ENCODE results near the gene ASPN.

The ASPN gene

GRCh38 chr9:92501671-92502393, 19.5 kb upstream of the ASPN start:
- no peak for DNase-seq (ENCODE audit: low read depth, low spot score)
- Histone ChIP-seq H3K36me3 (ENCODE audit: insufficient read depth, low read length) (no peaks in the 10 kb centered on the region), H3K4me3 (no peak overlapping the region), H3K27ac (no peak overlapping the region), H3K9me3 (ENCODE audit: low read depth, low read length) (no peaks in the 10 kb centered on the region), H3K9ac (ENCODE audit: insufficient read length) (no peak overlapping the region)
- TF ChIP-seq EZH2 (IDR thresholded peaks at IDR 0.05) (no peak), FOXP2 (optimal IDR thresholded peaks at IDR 0.05; ENCODE audit: control extremely low read depth, extremely low read length, insufficient read depth) (no peak), POLR2AphosphoS5 (IDR thresholded peaks at IDR 0.05; ENCODE audit: borderline replicate concordance, low read depth, low read length) (no peak)

GRCh38 chr9:92500725-92501124, 18.4 kb upstream of the ASPN start:
- TF ChIP-seq EZH2 (IDR thresholded peaks at IDR 0.05) (no peak), POLR2AphosphoS5 (IDR thresholded peaks at IDR 0.05; ENCODE audit: borderline replicate concordance, low read depth, low read length) (no peak), FOXP2 (optimal IDR thresholded peaks at IDR 0.05; ENCODE audit: control extremely low read depth, extremely low read length, insufficient read depth) (no peak)
- Histone ChIP-seq H3K27ac (no peak overlapping the region), H3K9me3 (ENCODE audit: low read depth, low read length) (no peaks in the 10 kb centered on the region), H3K4me3 (no peak overlapping the region), H3K36me3 (ENCODE audit: insufficient read depth, low read length) (no peaks in the 10 kb centered on the region), H3K9ac (ENCODE audit: insufficient read length) (no peak overlapping the region)
- no peak for DNase-seq (ENCODE audit: low read depth, low spot score)

GRCh38 chr9:92499701-92500100, 17.4 kb upstream of the ASPN start:
- Histone ChIP-seq H3K36me3 (ENCODE audit: insufficient read depth, low read length) (no peaks in the 10 kb centered on the region), H3K27ac (no peak overlapping the region), H3K9ac (ENCODE audit: insufficient read length) (no peak overlapping the region), H3K4me3 (no peak overlapping the region), H3K9me3 (ENCODE audit: low read depth, low read length) (no peaks in the 10 kb centered on the region)
- no peak for TF ChIP-seq FOXP2 (optimal IDR thresholded peaks at IDR 0.05; ENCODE audit: control extremely low read depth, extremely low read length, insufficient read depth)
- no peak for DNase-seq (ENCODE audit: low read depth, low spot score)

- no peaks in the 10 kb centered on the region for H3K9me3 ChIP-seq (ENCODE audit: low read depth, low read length)
- TF ChIP-seq POLR2AphosphoS5 (IDR thresholded peaks at IDR 0.05; ENCODE audit: borderline replicate concordance, low read depth, low read length), result no peak
- TF ChIP-seq EZH2 (IDR thresholded peaks at IDR 0.05), result no peak
- TF ChIP-seq FOXP2 (optimal IDR thresholded peaks at IDR 0.05; ENCODE audit: control extremely low read depth, extremely low read length, insufficient read depth), result no peak
- no peaks in the 10 kb centered on the region for H3K36me3 ChIP-seq (ENCODE audit: insufficient read depth, low read length)
- peak overlapping the region; percentile 51; the same call in 1 of the 2 replicates for H3K27ac ChIP-seq
- peak overlapping the region; percentile 29; the same call in 1 of the 2 replicates for H3K4me3 ChIP-seq
- no peak overlapping the region for H3K9ac ChIP-seq (ENCODE audit: insufficient read length)
- no peak for DNase-seq (ENCODE audit: low read depth, low spot score)
Observed at GRCh38 chr9:92496396-92497176, 14.3 kb upstream of the ASPN start.

- Histone ChIP-seq H3K27ac (no peak overlapping the region), H3K9me3 (ENCODE audit: low read depth, low read length) (no peaks in the 10 kb centered on the region), H3K9ac (ENCODE audit: insufficient read length) (no peak overlapping the region), H3K4me3 (no peak overlapping the region), H3K36me3 (ENCODE audit: insufficient read depth, low read length) (no peaks in the 10 kb centered on the region)
- TF ChIP-seq FOXP2 (optimal IDR thresholded peaks at IDR 0.05; ENCODE audit: control extremely low read depth, extremely low read length, insufficient read depth) (no peak), EZH2 (IDR thresholded peaks at IDR 0.05) (no peak), POLR2AphosphoS5 (IDR thresholded peaks at IDR 0.05; ENCODE audit: borderline replicate concordance, low read depth, low read length) (no peak)
- no peak for DNase-seq (ENCODE audit: low read depth, low spot score)
Observed at GRCh38 chr9:92494856-92495255, 12.6 kb upstream of the ASPN start.

GRCh38 chr9:92493749-92494387, 11.6 kb upstream of the ASPN start:
- no peak for DNase-seq (ENCODE audit: low read depth, low spot score)
- H3K36me3 ChIP-seq (ENCODE audit: insufficient read depth, low read length), result no peaks in the 10 kb centered on the region
- peak overlapping the region; percentile 4; the same call in 1 of the 2 replicates for H3K27ac ChIP-seq
- H3K9ac ChIP-seq (ENCODE audit: insufficient read length), result no peak overlapping the region
- TF ChIP-seq EZH2 (IDR thresholded peaks at IDR 0.05), result no peak
- TF ChIP-seq POLR2AphosphoS5 (IDR thresholded peaks at IDR 0.05; ENCODE audit: borderline replicate concordance, low read depth, low read length), result no peak
- no peak for TF ChIP-seq FOXP2 (optimal IDR thresholded peaks at IDR 0.05; ENCODE audit: control extremely low read depth, extremely low read length, insufficient read depth)
- no peaks in the 10 kb centered on the region for H3K9me3 ChIP-seq (ENCODE audit: low read depth, low read length)
- no peak overlapping the region for H3K4me3 ChIP-seq

GRCh38 chr9:92492781-92493401, 10.6 kb upstream of the ASPN start:
- no peak for TF ChIP-seq EZH2 (IDR thresholded peaks at IDR 0.05)
- no peak for TF ChIP-seq POLR2AphosphoS5 (IDR thresholded peaks at IDR 0.05; ENCODE audit: borderline replicate concordance, low read depth, low read length)
- TF ChIP-seq FOXP2 (optimal IDR thresholded peaks at IDR 0.05; ENCODE audit: control extremely low read depth, extremely low read length, insufficient read depth), result no peak
- Histone ChIP-seq H3K9ac (ENCODE audit: insufficient read length) (no peak overlapping the region), H3K9me3 (ENCODE audit: low read depth, low read length) (no peaks in the 10 kb centered on the region), H3K27ac (peak overlapping the region; percentile 4; the same call in 1 of the 2 replicates), H3K36me3 (ENCODE audit: insufficient read depth, low read length) (no peaks in the 10 kb centered on the region), H3K4me3 (no peak overlapping the region)
- DNase-seq (ENCODE audit: low read depth, low spot score), result no peak
